Activated T-helper 1 cell treated with anti-CD3 and anti-CD28 coated beads, Interleukin-12 subunit alpha, Interleukin-12 subunit beta, Interleukin-2, Interleukin-4 antibody, amounts not matched to agents 30 ng/mL and 10 ng/mL and 1 ng/mL, durations not matched to agents 14 hours and 24 hours and 36 hours (primary cell): Measurements from ENCODE around the gene CCDC15. TPM values are rescaled to one million over a fixed set of nuclear protein-coding genes. Genes with fewer than 3 reads are reported as not detected.

ENCODE experiments used
- DNase-seq: peaks from one replicate; pipeline ENCODE4 v3.0.0; 2021; ENCODE audit warnings: low spot score
- H3K27ac Mint-ChIP-seq: one replicate; pipeline ENCODE4 v1.8.0; 2021; ENCODE audit warnings: mild to moderate bottlenecking, mixed read lengths
- H3K27me3 Mint-ChIP-seq: one replicate; pipeline ENCODE4 v1.8.0; 2022; ENCODE audit warnings: mild to moderate bottlenecking, moderate library complexity, mixed read lengths; ENCODE audit not compliant: insufficient read depth
- H3K36me3 Mint-ChIP-seq: one replicate; pipeline ENCODE4 v1.8.0; 2021; ENCODE audit warnings: low read depth, mixed read lengths
- H3K4me1 Mint-ChIP-seq: one replicate; pipeline ENCODE4 v1.8.0; 2021; ENCODE audit warnings: low read depth, mixed read lengths
- H3K4me3 Mint-ChIP-seq: one replicate; pipeline ENCODE4 v1.8.0; 2021; ENCODE audit warnings: mild to moderate bottlenecking, moderate library complexity, mixed read lengths
- H3K9me3 Mint-ChIP-seq: one replicate; pipeline ENCODE4 v1.8.0; 2021; ENCODE audit warnings: mixed read lengths
- intact Hi-C: fragments of 100-400 bp; cut with micrococcal nuclease; formaldehyde crosslinking; loops from one replicate; pipeline ENCODE4 v1.15.1; 2024
- total RNA-seq: library from RNA; stranded (reverse); gene quantifications from 2 replicates; pipeline ENCODE4 v1.2.3, GENCODE V29; 2022

The CCDC15 gene
- total RNA-seq, 1 donor from 2014 or later = 3.4 TPM

DNA sequence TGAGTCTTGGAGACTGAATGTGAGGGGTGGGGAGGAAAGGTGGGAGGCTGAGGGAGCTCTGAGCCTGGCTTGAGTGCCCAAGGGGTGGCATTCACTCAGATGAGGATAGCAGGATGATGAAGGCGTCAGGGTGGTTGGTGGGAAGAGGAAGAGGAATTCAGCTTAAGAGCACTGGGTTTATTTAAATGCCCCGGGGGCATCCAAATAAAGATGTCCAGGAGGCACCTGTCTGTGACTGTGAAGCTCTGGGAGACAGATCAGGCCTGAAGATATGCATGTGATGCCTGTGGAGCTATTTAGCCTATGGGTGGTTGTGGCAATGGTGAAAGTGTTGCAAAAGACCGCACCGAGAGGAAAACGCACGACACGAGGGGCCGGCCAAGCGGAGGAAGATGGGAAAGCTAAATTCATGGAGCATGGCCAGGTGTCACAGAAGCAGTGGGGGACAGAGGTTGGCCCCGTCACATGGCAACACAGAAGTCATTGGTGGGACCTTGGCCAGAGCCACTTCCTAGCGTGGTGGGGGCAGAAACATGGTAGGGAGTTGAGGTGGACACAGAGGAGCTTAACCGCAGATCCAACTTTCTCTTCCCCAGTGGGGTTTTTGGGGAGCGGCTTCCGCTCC, 124.6 kb downstream of the CCDC15 start:
- H3K4me3 Mint-ChIP-seq = no peak overlapping the region
- intact Hi-C loops = no loop called here
- H3K36me3 Mint-ChIP-seq = no peaks in the 10 kb centered on the region
- no peak for DNase-seq
- no peaks in the 10 kb centered on the region for H3K4me1 Mint-ChIP-seq
- H3K27me3 Mint-ChIP-seq = no peaks in the 10 kb centered on the region
- no peaks in the 10 kb centered on the region for H3K9me3 Mint-ChIP-seq
- no peak overlapping the region for H3K27ac Mint-ChIP-seq

DNA sequence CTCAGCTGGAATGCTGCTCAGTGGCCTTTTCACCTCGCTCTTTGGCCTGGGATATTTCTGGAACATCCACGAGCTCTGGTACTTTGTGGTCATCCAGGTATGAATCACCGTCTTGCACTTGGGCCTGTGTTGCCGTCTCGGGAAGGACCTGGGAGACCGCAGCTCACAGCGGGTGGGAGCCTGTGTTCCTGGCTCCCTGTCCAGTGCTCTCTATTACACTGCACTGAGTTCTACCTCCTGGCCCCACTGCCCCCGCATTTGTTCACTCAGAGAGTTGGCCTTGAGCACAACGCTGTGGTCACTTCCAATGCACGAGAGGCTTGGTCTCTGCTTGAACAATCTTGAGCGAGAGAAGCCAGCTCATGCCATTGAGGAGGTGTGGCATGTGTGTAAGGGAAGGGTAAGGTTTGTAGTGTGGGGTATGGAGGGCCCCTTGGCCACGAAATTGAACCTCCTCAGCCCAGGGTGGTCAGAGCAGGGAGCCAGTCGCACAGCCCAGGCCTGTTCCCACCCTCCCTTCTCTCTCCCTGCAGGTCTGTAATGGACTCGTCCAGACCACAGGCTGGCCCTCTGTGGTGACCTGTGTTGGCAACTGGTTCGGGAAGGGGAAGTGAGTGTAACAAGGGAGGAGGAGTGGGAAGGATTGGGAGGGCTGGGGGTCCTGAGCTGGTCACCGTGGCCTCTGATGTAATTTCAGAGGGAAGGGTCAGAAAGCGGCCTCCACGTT, 125.3 kb downstream of the CCDC15 start:
- H3K27ac Mint-ChIP-seq = no peak overlapping the region
- DNase-seq = no peak
- intact Hi-C loops = no loop called here

GRCh38 chr11:125079878-125080530, 126.0 kb downstream of the CCDC15 start:
- Mint-ChIP-seq H3K27me3 (no peaks in the 10 kb centered on the region), H3K36me3 (no peaks in the 10 kb centered on the region), H3K4me3 (no peak overlapping the region), H3K9me3 (no peaks in the 10 kb centered on the region), H3K4me1 (no peaks in the 10 kb centered on the region), H3K27ac (no peak overlapping the region)
- intact Hi-C loops = no loop called here
- DNase-seq = no peak

More for the DNA sequence above, 125.3 kb downstream of the CCDC15 start:
- Mint-ChIP-seq H3K9me3 (no peaks in the 10 kb centered on the region), H3K4me3 (no peak overlapping the region), H3K4me1 (no peaks in the 10 kb centered on the region), H3K27me3 (no peaks in the 10 kb centered on the region), H3K36me3 (no peaks in the 10 kb centered on the region)

GRCh38 chr11:125080531-125080911, 126.5 kb downstream of the CCDC15 start:
- H3K27ac Mint-ChIP-seq = no peak overlapping the region
- no peaks in the 10 kb centered on the region for H3K27me3 Mint-ChIP-seq

DNA sequence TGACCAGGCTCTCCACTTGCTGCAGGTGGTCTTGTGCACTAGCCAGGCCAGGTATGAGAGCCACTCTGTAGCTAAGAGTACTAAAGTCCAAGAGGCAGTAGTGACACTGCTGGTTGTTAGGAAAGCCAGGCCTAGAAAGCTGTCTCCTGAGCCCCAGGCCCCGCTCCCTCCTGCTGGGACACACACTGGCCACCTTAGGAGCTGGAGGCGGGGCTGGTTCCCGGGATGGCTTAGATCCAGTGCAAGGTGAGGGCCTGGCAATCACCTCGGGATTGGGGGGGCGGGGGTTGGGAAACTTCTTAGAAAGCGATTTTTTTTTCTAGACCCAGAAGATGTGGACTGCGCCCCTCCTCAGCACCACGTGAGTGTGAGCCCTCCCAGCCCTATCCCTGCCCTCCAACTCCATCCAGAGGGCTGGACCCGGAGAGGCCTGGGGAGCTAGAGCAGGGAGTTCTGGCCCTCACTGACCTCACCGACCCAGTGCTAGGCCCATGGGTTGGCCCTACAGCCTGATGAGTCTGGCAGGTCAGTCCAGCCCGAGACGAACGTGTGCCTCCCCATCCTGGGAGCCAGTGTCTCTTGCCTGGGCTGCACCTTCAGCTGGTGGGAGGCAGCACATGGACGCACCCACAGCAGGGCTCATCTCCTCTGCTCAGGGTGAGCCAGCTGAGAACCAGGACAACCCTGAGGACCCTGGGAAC, 127.2 kb downstream of the CCDC15 start:
- Mint-ChIP-seq H3K27me3 (no peaks in the 10 kb centered on the region), H3K36me3 (no peaks in the 10 kb centered on the region), H3K27ac (no peak overlapping the region), H3K4me1 (no peaks in the 10 kb centered on the region), H3K9me3 (no peaks in the 10 kb centered on the region), H3K4me3 (no peak overlapping the region)
- DNase-seq = no peak
- intact Hi-C loops = no loop called here

More at GRCh38 chr11:125080531-125080911, 126.5 kb downstream of the CCDC15 start:
- no peak for DNase-seq
- H3K36me3 Mint-ChIP-seq = no peaks in the 10 kb centered on the region
- no peaks in the 10 kb centered on the region for H3K9me3 Mint-ChIP-seq
- H3K4me1 Mint-ChIP-seq = no peaks in the 10 kb centered on the region
- intact Hi-C loops = no loop called here
- H3K4me3 Mint-ChIP-seq = no peak overlapping the region

DNA sequence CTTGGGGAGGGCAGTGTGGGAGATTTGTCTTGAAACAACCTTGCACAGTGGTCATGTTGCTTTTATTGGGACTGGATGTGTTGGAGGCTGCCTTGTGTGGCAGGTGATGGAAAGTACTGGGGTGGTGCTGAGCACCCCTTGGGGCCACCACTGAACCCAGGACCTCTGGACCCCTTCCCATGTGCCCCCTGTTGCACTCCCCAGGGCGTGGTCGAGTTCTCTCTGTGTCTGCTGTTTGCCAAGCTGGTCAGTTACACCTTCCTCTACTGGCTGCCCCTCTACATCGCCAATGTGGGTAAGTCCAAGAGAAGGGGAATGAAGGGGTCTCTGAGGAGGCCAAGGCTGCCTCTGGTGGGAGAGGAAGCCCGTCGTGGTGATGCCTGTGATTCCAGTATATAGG, 128.0 kb downstream of the CCDC15 start:
- no peak for DNase-seq
- no peaks in the 10 kb centered on the region for H3K27me3 Mint-ChIP-seq
- intact Hi-C loops = no loop called here
- no peaks in the 10 kb centered on the region for H3K36me3 Mint-ChIP-seq
- no peaks in the 10 kb centered on the region for H3K9me3 Mint-ChIP-seq
- no peaks in the 10 kb centered on the region for H3K4me1 Mint-ChIP-seq
- no peak overlapping the region for H3K27ac Mint-ChIP-seq
- no peak overlapping the region for H3K4me3 Mint-ChIP-seq

DNA sequence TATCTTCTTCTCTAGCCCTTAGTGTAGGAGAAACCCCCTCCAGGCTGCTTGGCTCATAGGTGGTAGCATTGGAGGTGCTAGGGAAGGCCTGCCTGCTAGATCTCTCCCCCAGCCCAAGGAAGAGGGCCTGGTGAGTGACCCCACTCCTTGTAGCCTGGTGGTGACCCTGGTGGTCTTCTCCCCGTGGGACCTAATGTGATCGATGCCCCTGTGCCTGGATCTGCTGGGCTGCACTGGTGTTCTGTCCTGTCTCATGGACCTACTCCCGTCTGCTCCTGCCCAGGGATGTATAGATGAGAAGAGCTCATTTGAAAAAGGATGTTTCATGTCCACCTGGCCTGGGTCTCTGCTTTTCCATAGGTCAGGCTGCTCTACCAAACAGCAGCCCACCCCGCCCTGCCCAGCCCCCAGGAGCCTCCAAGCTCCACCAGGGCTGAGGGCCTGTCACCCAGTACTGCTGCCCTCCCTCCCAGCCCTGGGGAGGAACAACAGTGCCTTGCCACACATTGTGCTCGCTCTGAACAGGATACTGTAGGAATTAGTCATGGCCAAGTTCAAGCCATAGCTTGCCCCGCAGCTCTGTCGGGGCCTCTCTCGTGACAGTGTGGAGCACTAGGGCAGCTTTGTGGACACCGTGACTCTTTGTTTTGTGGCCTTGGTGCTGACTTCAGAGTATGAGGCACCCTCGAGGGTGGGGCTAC, 128.8 kb downstream of the CCDC15 start:
- H3K27ac Mint-ChIP-seq = no peak overlapping the region
- intact Hi-C loops = no loop called here
- no peaks in the 10 kb centered on the region for H3K36me3 Mint-ChIP-seq
- no peaks in the 10 kb centered on the region for H3K4me1 Mint-ChIP-seq
- no peak overlapping the region for H3K4me3 Mint-ChIP-seq
- no peak for DNase-seq
- no peaks in the 10 kb centered on the region for H3K27me3 Mint-ChIP-seq
- no peaks in the 10 kb centered on the region for H3K9me3 Mint-ChIP-seq

- no peak overlapping the region for H3K4me3 Mint-ChIP-seq
- H3K9me3 Mint-ChIP-seq = no peaks in the 10 kb centered on the region
These were observed 129.5 kb downstream of the CCDC15 start for GRCh38 chr11:125083312-125084056.

GRCh38 chr11:125084057-125084416, 130.0 kb downstream of the CCDC15 start:
- no peak for DNase-seq
- intact Hi-C loops = no loop called here
- Mint-ChIP-seq H3K9me3 (no peaks in the 10 kb centered on the region), H3K4me3 (no peak overlapping the region), H3K27me3 (no peaks in the 10 kb centered on the region), H3K27ac (no peak overlapping the region), H3K36me3 (no peaks in the 10 kb centered on the region), H3K4me1 (no peaks in the 10 kb centered on the region)

More at GRCh38 chr11:125083312-125084056, 129.5 kb downstream of the CCDC15 start:
- H3K4me1 Mint-ChIP-seq = no peaks in the 10 kb centered on the region
- no peak overlapping the region for H3K27ac Mint-ChIP-seq
- H3K36me3 Mint-ChIP-seq = no peaks in the 10 kb centered on the region
- no peaks in the 10 kb centered on the region for H3K27me3 Mint-ChIP-seq
- no peak for DNase-seq
- intact Hi-C loops = no loop called here

DNA sequence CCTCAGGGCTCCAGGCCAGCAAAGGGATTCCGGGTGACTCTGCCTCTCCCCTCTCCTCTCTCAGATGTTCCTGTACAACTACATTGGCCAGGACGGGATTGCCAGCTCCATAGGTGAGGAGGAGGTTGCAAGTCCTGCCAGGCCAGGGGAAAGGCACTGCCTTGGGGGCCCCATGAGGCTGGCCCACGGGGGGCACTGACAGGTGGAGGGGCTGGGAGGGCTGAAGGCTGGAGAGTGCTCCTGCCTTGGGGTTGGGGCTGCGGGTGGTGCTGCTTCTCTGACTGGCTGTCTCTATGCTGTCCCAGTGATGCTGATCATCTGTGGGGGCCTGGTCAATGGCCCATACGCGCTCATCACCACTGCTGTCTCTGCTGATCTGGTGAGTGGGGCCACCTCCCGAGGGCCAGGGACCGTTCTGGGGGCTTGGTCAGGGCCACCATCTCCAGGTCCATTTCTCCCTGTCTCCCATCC, 130.8 kb downstream of the CCDC15 start:
- no peak for DNase-seq
- Mint-ChIP-seq H3K27ac (no peak overlapping the region), H3K9me3 (no peaks in the 10 kb centered on the region), H3K4me1 (no peaks in the 10 kb centered on the region), H3K36me3 (no peaks in the 10 kb centered on the region), H3K27me3 (no peaks in the 10 kb centered on the region), H3K4me3 (no peak overlapping the region)
- intact Hi-C loops = no loop called here

- Mint-ChIP-seq H3K27me3 (no peaks in the 10 kb centered on the region), H3K36me3 (no peaks in the 10 kb centered on the region), H3K27ac (no peak overlapping the region), H3K4me1 (no peaks in the 10 kb centered on the region), H3K4me3 (no peak overlapping the region), H3K9me3 (no peaks in the 10 kb centered on the region)
- no peak for DNase-seq
- intact Hi-C loops = no loop called here
These were observed 131.5 kb downstream of the CCDC15 start for GRCh38 chr11:125085301-125086081.
